Activated CD4-positive, alpha-beta T cell treated with anti-CD3 and anti-CD28 coated beads, Interleukin-2, amount 50 U/mL, for 16 hours (primary cell): Measurements from ENCODE around the gene PGBD5.

Experiments
- DNase-seq: peaks from one replicate; pipeline ENCODE4 v3.0.0-alpha.2; 2020

The PGBD5 gene

DNA sequence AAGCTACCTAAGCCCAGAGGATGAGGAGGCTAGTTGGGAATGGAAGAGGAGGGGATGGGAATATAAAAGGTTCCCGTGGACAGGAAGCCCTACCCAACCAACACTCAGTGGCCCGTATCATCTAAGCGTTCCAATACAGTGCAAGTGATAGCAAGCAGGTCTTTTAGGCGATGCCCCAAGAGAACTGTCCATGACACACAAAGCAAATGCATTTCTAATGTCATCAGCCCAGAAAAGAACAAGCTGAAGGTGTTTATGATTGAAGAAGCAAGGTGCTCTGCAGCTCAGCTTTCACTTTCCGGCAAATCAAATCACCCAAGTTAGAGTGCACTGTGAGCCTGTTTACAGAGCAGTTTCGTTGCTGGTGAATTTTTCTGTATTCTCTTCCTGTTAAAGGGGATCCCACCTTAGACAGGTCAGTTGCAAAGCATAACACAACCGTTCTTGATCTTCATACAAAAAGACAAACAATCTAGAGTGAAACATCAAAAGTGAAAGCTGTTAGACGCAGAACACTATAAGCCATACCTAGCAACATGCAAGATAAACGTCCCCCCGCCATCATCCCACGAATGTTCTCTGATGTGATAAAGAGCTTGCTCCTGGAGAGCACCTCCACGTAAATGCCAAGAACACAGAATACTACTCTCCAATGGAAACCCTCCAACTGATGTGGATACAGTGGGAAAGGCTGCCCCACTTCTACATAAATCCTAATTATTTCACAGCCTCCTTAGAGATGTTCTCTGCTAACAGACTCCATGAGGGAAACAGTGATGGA, 54.0 kb downstream of the PGBD5 start:
- no peak for DNase-seq

- DNase-seq = no peak
These were observed 56.0 kb downstream of the PGBD5 start for GRCh38 chr1:230370109-230370508.

GRCh38 chr1:230368871-230369270, 57.3 kb downstream of the PGBD5 start:
- no peak for DNase-seq

DNA sequence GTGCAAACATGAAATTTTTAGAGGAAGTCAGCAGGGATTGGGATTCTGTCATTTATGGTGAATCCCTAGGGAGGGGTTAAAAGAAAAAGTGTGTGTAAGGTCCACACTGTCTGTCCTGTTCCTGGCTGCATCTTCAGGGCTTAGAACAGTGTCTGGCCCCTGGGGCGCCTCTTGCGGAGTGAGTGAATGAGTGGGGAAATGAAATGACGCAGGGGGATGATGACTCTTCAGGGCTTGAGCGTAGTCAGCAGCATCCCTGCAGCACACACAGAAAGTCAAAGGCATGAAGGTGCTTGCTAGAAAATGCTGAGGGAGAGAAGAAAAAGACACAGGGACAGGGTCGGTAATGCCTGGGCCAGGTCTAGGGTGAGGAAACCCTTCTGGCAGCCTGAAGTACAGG, 57.8 kb downstream of the PGBD5 start:
- DNase-seq = no peak

GRCh38 chr1:230366504-230366915, 59.6 kb downstream of the PGBD5 start:
- DNase-seq = no peak

DNA sequence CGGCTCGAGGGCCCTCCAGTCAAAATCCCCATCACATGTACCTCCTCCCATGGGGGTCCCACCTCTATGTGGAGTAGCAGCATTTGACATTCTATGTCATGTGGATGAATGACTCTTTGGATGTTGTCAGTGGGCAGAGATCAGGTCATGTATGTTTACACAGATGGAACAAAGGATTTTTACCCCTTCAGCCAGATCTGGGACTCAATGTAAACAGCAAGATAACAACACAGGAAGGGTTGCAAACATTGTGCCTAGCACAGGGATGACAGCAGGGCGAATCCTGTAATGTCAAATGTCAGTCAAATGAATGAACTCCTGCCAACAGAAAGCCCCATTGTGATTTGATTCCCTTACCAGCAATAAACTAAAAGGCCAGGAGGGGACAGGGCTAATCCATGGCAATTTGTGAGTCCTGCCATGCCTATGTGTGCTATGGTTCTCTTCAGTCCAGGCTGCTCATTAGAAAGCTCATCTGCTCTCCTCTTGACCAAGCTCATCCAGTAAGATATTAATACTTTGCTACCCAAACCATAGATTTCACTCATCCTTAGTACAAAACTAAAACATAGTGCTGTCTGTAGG, 60.3 kb downstream of the PGBD5 start:
- no peak for DNase-seq

GRCh38 chr1:230362949-230363348, 63.2 kb downstream of the PGBD5 start:
- DNase-seq = no peak

DNA sequence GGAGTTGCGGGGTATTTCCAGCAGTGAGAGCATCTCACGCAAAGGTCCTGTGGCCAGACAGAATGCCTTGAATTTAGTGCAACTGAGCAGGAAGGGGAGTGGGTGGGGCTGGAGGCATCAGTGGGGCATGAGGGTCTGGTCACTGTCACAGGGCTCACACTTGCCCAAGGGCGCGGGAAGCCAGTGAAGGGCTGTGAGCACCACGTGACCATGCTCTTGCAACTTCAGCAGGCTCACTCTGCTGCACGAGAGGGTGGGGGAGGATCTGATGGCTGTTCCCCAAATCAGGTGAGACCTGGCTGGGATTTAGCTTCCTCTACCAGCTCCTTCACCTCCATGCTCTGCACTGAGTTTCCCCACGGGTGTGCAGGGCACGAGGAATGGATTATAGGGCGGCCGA, 64.2 kb downstream of the PGBD5 start:
- no peak for DNase-seq

DNA sequence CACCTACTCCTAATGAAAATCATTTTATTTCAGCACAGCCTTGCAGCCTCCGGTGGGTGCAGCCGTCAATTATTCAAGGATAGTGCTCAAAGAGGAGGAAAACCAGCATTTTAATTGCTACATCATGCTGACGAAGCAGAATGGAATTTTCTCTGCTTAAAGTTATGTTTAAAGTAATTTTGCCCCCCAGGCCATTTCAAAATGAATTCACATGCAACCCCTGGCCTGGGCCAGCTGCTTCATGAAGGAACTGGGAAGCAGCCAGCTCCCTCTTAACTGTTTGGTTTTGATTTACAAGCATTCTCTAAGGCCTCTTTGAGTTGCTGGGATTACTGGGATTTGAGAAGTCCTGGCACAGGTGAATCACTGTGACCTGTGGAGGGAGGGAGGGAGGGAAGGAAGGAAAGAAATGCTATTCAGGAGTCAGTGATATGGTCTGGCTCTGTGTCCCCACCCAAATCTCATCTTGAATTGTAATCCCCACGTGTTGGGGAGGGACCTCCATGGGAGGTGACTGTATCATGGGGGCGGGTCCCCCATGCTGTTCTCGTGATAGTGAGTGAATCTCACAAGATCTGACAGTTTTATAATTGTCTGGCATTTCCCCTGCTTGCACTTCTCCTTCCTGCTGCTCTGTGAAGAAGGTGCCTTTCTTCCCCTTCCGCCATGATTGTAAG, 66.0 kb downstream of the PGBD5 start:
- no peak for DNase-seq

DNA sequence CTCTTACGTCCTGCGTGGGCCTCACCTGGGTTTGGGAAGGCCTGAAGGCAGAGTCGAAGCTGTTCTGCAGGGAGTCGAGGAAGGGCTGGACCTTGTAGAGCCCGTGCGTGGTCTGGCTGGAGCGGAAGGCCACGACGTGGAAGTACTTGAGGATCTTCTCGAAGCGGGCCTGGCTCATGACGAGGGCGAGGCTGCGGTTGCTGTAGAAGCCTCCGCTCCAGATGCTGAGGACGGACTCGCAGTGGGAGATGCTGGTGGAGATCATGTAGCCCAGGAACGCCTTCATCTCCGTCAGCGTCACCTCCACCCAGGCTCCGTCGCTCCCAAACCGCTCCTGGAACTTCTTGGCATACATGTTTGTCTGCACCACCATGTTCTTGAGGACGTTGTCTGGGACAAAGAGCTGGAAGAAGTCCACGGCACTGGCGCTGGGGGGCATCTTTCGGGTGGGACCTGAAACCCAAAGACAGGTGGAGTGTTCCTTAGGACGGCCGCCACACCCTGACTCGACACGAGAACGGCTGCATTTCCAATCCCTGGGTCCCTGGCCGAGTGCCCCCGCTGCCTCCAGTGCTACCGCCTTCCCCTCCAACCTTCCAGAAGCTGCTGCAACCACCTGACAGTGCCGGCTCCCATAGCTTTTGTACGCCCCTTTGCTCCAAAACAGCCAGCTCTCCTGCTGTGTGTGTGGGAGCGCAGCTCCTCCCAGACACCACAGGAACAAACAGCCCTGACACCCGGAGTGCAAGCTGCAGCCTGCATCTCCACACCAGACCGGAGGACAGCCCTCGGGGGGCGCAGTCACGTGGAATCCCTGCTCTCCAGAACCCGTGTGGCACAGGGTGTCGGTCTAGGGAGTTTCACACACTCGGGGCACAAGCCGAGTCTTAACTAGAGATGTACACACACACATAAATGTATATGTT, 69.0 kb downstream of the PGBD5 start:
- no peak for DNase-seq

DNA sequence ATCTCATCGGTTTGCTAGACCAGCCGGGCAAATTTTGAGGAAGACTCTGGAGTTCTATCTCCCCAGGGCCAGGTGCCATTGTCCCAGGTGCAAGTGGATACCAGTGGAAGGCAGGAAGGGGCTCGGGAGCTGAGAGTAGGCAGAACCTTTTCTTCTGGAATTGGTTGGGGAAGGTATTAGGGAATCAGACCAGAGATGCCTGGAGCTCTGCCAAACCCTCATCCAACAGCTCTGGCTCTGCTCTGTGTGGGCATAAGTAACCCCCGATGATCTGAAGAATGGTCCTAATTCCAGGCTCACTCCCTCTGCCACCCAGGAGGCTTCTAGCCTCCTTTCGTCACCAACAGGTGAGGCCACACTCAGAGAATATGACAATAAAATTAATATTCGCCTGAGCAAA, 69.9 kb downstream of the PGBD5 start:
- no peak for DNase-seq

- no peak for DNase-seq
These were observed 70.5 kb downstream of the PGBD5 start for GRCh38 chr1:230355594-230355993.

DNA sequence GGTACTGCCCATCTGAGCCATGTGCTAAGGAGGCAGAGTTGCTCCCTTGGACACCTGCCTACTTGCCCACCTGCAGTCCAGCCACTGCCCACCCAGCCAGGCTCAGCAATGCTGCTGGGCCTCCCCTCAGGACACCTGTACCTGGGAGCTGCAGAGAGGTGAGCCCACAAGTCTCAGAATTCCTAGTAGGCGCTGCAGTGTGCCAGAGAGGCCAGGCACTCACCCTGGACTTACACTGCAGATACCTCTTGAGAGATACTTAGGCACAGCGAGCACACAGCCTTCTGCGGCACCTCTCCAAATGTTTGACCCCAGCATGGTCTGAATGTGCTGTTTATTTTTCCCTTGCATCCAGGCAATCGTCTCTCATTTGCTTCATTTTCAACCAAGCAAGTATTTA, 71.0 kb downstream of the PGBD5 start:
- DNase-seq = no peak

DNA sequence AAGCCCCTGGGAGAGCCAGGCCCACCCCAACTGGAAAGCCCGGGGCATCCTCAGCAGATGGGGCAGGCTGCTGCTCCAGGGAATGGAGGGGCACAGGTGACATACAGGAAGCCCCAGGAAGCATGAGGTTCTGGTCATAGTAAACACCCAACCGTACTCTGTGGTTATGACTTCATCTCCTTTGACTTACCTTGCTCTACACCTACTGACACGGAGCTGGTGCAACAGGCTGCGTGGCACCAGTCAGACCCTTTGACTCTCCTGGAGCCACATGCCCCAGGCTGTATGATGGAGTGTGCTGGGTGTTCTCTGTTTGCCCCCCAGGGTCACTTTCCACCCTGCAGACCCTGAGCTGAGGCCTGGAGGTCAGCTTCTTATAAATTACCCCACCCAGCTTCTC, 72.1 kb downstream of the PGBD5 start:
- no peak for DNase-seq

DNA sequence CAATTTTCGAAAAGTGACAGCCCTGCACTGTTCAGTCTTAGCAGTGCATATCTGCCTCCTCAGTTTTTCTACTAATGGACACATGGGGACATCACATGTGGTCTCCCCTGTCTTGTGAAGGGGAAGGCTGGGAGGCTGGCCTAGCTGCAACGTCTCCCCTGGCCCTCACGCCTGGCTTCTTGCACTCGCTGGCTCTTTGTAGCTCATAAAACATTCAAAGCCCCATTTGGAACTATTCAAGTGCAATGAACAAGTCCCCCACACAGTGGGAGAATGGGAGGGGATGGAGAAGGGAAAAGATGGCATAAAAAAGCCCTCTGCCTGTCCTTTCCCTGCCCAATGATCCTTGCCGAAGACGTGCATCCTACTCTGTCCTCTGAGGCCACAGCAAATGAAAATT, 73.6 kb downstream of the PGBD5 start:
- no peak for DNase-seq

- no peak for DNase-seq
These were observed 74.1 kb downstream of the PGBD5 start for GRCh38 chr1:230351983-230352382.

- DNase-seq = no peak
These were observed 74.6 kb downstream of the PGBD5 start for GRCh38 chr1:230351514-230351913.

- DNase-seq = no peak
These were observed 75.8 kb downstream of the PGBD5 start for GRCh38 chr1:230350208-230350921.

GRCh38 chr1:230349020-230349393, 77.1 kb downstream of the PGBD5 start:
- DNase-seq = no peak

DNA sequence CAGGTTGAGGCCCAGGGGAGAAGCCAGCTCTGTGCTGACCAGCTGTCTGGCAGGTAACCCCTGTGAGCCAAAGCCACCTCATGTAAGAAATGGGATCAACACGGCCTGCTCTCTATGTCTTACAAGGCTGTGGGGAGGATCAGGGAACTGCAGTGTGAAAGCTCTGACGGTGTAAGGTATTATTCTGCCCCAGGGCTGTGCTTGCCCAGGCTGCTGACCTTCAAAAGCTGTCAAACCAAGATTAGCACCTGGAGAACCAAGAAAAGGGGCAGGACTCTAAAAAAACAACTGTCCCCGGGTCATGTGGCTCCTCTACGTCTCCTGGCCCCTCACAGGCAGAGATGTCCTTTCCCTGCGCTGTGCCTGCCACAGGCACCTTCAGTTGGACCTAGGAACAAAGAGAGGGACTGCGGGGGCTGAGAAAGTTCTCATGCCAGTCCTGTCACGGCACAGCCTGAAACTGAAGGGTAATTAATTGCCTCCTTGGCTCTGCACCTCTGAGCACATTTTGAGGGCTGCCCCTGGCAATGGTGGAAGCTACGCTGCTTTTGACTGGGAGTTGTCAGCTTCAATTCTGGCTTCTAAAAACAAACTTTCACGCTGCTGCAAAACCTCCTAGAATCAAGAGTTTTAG, 77.6 kb downstream of the PGBD5 start:
- no peak for DNase-seq

DNA sequence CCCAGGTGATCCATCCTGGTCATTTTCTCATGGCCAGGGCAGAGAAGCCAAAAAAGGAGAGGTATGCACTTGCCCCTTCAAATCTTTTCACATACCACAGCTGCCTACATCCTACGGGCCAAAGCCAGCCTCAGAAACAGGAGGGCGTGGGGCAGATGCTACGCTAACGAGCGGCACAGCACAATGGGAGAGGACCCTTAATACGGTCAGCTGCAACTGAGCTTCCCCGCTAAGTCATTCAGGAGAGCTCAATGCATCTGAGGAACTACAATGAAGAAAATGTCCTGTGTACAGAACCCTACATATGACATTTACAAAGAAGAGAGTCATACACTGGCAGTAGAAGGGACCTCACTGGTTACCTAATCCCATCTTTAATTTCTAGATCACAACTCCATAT, 78.2 kb downstream of the PGBD5 start:
- DNase-seq = no peak
